HepG2 (cell line): Measurements from ENCODE around the gene PFDN2. TPM values are rescaled to one million over a fixed set of nuclear protein-coding genes. Genes with fewer than 3 reads are reported as not detected.

Source experiments
- ATM ChIP-seq: fragments of 450-650 bp; IDR thresholded peaks from 2 replicates; pipeline ENCODE4 v1.7.1; 2017; ENCODE audit warnings: mild to moderate bottlenecking, borderline replicate concordance
- FOXJ3 ChIP-seq: sonication (generic); formaldehyde crosslinking; IDR thresholded peaks from 2 replicates; pipeline ENCODE4 v1.4.0; 2020; ENCODE audit warnings: missing genetic modification reagents, mild to moderate bottlenecking, borderline replicate concordance
- GTF2F1 ChIP-seq: fragments of 150-350 bp; IDR thresholded peaks from 2 replicates; pipeline ENCODE4 v1.6.1; 2014; ENCODE audit warnings: low read length
- JUND ChIP-seq: sonication (generic); formaldehyde crosslinking; IDR thresholded peaks from 2 replicates; pipeline ENCODE4 v1.8.0; 2022; ENCODE audit warnings: mild to moderate bottlenecking, missing genetic modification reagents
- KAT7 ChIP-seq: IDR thresholded peaks from 2 replicates; pipeline ENCODE4 v1.6.1; 2018; ENCODE audit warnings: borderline replicate concordance, missing compliant biosample characterization
- KLF13 ChIP-seq: sonication (generic); formaldehyde crosslinking; IDR thresholded peaks from 2 replicates; pipeline ENCODE4 v1.4.0; 2020; ENCODE audit warnings: mild to moderate bottlenecking, missing genetic modification reagents
- NONO ChIP-seq, 2 experiments: fragments of 450-650 bp in 1 of 2; sonication (generic) in 1 of 2; formaldehyde crosslinking in 1 of 2; IDR thresholded peaks in 1 of 2; conservative IDR thresholded peaks in 1 of 2; 2 replicates each; pipeline versions ENCODE4 v1.6.1 to v1.8.0; 2017 to 2022; ENCODE audit warnings: mild to moderate bottlenecking in 1 of 2, missing genetic modification reagents in 1 of 2, moderate library complexity in 1 of 2
- PHF5A ChIP-seq: IDR thresholded peaks from one replicate; pipeline ENCODE4 v1.6.1; 2018; ENCODE audit warnings: low read depth, missing genetic modification reagents; ENCODE audit not compliant: unreplicated experiment
- RELA ChIP-seq: sonication (generic); formaldehyde crosslinking; IDR thresholded peaks from 2 replicates; pipeline ENCODE4 v1.4.0; 2020; ENCODE audit warnings: missing genetic modification reagents
- SALL1 ChIP-seq: sonication (generic); formaldehyde crosslinking; IDR thresholded peaks from 2 replicates; pipeline ENCODE4 v1.8.0; 2022; ENCODE audit warnings: mild to moderate bottlenecking, missing genetic modification reagents
- SNAPC2 ChIP-seq: sonication (generic); formaldehyde crosslinking; IDR thresholded peaks from 2 replicates; pipeline ENCODE4 v1.8.1; 2022; ENCODE audit warnings: mild to moderate bottlenecking, missing genetic modification reagents
- TRIM24 ChIP-seq: sonication (generic); formaldehyde crosslinking; IDR thresholded peaks from 2 replicates; pipeline ENCODE4 v1.8.0; 2022; ENCODE audit warnings: mild to moderate bottlenecking, missing genetic modification reagents
- ZBTB1 ChIP-seq: sonication (generic); formaldehyde crosslinking; IDR thresholded peaks from 2 replicates; pipeline ENCODE4 v1.4.0; 2020; ENCODE audit warnings: missing genetic modification reagents, borderline replicate concordance
- ZC3H13 ChIP-seq: sonication (generic); formaldehyde crosslinking; IDR thresholded peaks from 2 replicates; pipeline ENCODE4 v1.8.1; 2023; ENCODE audit warnings: mild to moderate bottlenecking, missing genetic modification reagents, moderate library complexity
- ZIK1 ChIP-seq: sonication (generic); formaldehyde crosslinking; IDR thresholded peaks from 2 replicates; pipeline ENCODE4 v1.5.0; 2020; ENCODE audit warnings: mild to moderate bottlenecking, low read depth, missing genetic modification reagents, borderline replicate concordance
- ZNF33A ChIP-seq: sonication (generic); formaldehyde crosslinking; IDR thresholded peaks from 2 replicates; pipeline ENCODE4 v1.5.1; 2020; ENCODE audit warnings: missing genetic modification reagents, mild to moderate bottlenecking, moderate library complexity, borderline replicate concordance
- ZNF556 ChIP-seq: sonication (generic); formaldehyde crosslinking; IDR thresholded peaks from 2 replicates; pipeline ENCODE4 v1.4.0; 2020; ENCODE audit warnings: mild to moderate bottlenecking, missing genetic modification reagents, borderline replicate concordance
- ZNF772 ChIP-seq: sonication (generic); formaldehyde crosslinking; IDR thresholded peaks from 2 replicates; pipeline ENCODE4 v1.5.0; 2020; ENCODE audit warnings: mild to moderate bottlenecking, missing genetic modification reagents
- ZNF790 ChIP-seq: sonication (generic); formaldehyde crosslinking; IDR thresholded peaks from 2 replicates; pipeline ENCODE4 v1.8.0; 2022; ENCODE audit warnings: missing genetic modification reagents, mild to moderate bottlenecking, borderline replicate concordance
- polyA plus RNA-seq, 8 experiments: library from polyadenylated mRNA; depleted of rRNA in 3 of 8; stranded (reverse) in 7 of 8; unstranded in 1 of 8; fragments of >200 nt; fragmentation: Illumina TruSeq in 4 of 8; extraction: Trizol in 4 of 8; gene quantifications; 2 replicates each; pipeline versions ENCODE4 v1.2.1 to v1.2.3, GENCODE V29; 2011 to 2016; ENCODE audit warnings: low read depth in 4 of 8, missing spikeins in 1 of 8, mixed read lengths in 1 of 8; ENCODE audit not compliant: insufficient read depth in 1 of 8
- total RNA-seq, 5 experiments: library from RNA; depleted of rRNA; stranded (reverse); fragments of >200 nt; fragmentation: Illumina TruSeq; extraction: Trizol; gene quantifications; 2 replicates each; pipeline ENCODE4 v1.2.3, GENCODE V29; 2016; ENCODE audit warnings: low read depth in 1 of 5
- TF ChIP-seq, protein P1 (sequence below): sonication (generic); formaldehyde crosslinking; IDR thresholded peaks from 2 replicates; pipeline ENCODE4 v1.4.0; 2020; ENCODE audit warnings: missing genetic modification reagents, mild to moderate bottlenecking, borderline replicate concordance
- TF ChIP-seq, protein P2 (sequence below): sonication (generic); formaldehyde crosslinking; IDR thresholded peaks from 2 replicates; pipeline ENCODE4 v1.5.0; 2020; ENCODE audit warnings: mild to moderate bottlenecking, missing genetic modification reagents, moderate library complexity

The PFDN2 gene
- total and polyA plus RNA-seq, 2 of the 13 experiments (the other 11 are each of a cell fraction or from before 2014, with no cell fraction given), result 62.6 to 63.6 TPM

DNA sequence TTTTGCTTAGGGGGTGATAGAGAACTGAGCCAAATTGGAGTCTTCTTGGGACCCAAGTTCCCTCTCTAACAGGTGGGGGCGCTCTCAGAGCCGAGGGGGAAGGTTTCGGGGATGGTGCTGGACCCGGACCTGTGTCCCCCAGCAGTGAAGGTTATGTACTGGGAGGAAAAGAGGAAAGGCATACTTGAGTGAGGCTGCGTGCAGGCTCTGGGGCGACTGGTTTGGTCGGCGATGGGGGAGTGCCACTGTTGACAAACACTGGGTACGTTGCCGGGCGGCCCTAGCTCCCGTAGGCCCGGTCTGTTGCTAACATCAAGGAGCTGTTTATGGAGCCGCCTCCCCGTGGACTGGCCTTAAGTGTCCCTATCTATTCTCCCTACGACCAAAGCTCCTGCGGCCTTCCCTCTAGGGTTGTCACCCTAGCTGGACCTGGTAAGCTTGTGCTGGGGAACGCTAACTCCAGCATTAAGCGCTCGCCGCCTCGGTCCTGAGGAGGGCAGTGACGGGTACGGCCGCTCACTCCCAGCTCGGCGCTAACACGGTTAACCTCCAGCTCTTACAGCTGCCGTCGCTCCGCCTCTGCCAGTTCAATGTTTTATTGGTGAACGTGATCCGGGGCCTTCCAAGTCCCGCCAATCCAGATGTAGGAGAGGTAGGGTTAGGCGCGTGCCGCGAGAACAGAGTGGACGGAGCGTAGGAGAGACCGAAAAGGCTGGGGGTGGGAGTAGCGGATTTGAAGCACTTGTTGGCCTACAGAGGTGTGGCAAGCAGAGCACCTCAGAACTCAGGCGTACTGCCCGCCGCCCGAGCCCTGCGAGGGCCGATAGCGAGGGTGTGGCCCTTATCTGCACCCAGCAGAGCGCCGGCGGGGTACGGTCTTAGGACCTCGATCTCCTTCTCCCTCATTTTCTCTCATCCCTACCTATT, 48.2 kb upstream of the PFDN2 start, which contains the start of gene PPOX (continued):
- TF ChIP-seq ZNF556 (CRISPR knock-in tag) (peak; percentile 63; the same call in 1 of the 2 replicates), NONO (IDR thresholded peaks at IDR 0.05) (no peak), NONO (CRISPR knock-in tag; conservative IDR thresholded peaks at IDR 0.05) (peak; percentile 74), ZIK1 (CRISPR knock-in tag) (no peak), GTF2F1 (no peak), KLF13 (CRISPR knock-in tag) (no peak), ATM (no peak), ZNF790 (CRISPR knock-in tag) (no peak), PHF5A (CRISPR knock-in tag) (no peak), SALL1 (CRISPR knock-in tag) (peak; percentile 64), ZC3H13 (peak; percentile 73; the same call in 1 of the 2 replicates), ZNF772 (CRISPR knock-in tag) (no peak; the same call in 1 of the 2 replicates), ZNF33A (CRISPR knock-in tag) (no peak), TRIM24 (CRISPR knock-in tag) (no peak), RELA (CRISPR knock-in tag) (no peak), SNAPC2 (CRISPR knock-in tag) (no peak), FOXJ3 (0 out of 2 replicates have a peak, but pooled peaks have one; percentile 44), JUND (CRISPR knock-in tag) (no peak), KAT7 (CRISPR knock-in tag) (no peak), ZBTB1 (CRISPR knock-in tag) (no peak)
- TF ChIP-seq, protein P1, sequence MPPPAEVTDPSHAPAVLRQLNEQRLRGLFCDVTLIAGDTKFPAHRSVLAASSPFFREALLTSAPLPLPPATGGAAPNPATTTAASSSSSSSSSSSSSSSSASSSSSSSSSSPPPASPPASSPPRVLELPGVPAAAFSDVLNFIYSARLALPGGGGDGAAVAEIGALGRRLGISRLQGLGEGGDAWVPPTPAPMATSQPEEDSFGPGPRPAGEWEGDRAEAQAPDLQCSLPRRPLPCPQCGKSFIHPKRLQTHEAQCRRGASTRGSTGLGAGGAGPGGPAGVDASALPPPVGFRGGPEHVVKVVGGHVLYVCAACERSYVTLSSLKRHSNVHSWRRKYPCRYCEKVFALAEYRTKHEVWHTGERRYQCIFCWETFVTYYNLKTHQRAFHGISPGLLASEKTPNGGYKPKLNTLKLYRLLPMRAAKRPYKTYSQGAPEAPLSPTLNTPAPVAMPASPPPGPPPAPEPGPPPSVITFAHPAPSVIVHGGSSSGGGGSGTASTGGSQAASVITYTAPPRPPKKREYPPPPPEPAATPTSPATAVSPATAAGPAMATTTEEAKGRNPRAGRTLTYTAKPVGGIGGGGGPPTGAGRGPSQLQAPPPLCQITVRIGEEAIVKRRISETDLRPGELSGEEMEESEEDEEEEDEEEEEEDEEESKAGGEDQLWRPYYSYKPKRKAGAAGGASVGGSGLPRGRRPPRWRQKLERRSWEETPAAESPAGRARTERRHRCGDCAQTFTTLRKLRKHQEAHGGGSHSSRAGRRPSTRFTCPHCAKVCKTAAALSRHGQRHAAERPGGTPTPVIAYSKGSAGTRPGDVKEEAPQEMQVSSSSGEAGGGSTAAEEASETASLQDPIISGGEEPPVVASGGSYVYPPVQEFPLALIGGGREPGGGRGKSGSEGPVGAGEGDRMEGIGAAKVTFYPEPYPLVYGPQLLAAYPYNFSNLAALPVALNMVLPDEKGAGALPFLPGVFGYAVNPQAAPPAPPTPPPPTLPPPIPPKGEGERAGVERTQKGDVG (CRISPR knock-in tag), result no peak
- TF ChIP-seq, protein P2, sequence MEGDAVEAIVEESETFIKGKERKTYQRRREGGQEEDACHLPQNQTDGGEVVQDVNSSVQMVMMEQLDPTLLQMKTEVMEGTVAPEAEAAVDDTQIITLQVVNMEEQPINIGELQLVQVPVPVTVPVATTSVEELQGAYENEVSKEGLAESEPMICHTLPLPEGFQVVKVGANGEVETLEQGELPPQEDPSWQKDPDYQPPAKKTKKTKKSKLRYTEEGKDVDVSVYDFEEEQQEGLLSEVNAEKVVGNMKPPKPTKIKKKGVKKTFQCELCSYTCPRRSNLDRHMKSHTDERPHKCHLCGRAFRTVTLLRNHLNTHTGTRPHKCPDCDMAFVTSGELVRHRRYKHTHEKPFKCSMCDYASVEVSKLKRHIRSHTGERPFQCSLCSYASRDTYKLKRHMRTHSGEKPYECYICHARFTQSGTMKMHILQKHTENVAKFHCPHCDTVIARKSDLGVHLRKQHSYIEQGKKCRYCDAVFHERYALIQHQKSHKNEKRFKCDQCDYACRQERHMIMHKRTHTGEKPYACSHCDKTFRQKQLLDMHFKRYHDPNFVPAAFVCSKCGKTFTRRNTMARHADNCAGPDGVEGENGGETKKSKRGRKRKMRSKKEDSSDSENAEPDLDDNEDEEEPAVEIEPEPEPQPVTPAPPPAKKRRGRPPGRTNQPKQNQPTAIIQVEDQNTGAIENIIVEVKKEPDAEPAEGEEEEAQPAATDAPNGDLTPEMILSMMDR (CRISPR knock-in tag), result peak; percentile 61
